Superior temporal gyrus (tissue), 1 donor: ENCODE data around the gene IL2RA.
A peak's percentile ranks its signal among the peaks of the same experiment; 100 is the strongest.
"Not testable (repeated sequence)": the region's sequence is repeated elsewhere in the genome, so short reads cannot be mapped to it uniquely, and the experiment has no call there.

ENCODE experiments used
- DNase-seq: peaks from one replicate; pipeline ENCODE4 v3.0.0-alpha.2; 2016; ENCODE audit errors: extremely low spot score

IL2RA gene

DNA sequence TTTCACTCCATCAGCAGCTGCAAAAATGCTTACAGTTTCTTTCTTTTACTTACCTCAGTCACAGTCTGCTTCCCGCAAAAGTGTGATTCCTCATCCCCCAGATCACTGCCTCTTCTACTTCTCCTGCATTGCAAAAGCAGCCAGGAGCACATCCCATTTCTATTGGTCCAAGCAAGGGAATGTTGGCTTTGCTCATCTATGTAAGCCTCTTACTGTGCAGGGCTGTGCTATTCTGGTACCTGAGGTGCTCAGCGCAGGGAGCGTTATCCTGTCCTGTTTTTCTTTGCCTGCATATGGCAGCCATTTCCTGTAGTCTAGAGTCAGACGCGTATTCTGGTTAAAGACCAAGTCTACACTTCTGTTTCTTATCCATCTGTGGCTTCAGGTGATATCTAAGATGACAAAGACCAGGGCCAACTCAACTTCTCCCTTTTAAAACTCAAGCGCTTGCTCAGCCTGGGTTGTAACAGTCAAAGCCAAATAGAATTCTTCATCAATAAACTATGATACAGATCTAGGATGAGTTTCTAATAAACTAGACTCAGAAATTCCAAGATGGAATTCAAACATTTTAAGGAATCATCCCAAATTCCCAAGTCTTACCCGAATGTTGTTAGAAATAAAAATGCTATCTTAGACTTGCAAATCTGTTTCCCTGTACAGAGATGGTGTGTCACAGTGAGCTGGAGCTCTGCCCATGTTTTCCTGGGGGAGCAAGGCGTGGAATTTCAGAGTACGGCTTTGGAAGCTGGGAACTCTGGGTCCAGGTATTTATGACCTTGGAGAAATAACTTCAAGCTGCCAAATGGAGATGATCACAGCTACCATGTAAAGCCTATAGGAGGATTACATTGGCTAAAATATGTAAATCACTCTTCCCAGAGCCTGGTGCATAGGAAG, 20.6 kb upstream of the IL2RA start:
- DNase-seq = peak; percentile 51

DNA sequence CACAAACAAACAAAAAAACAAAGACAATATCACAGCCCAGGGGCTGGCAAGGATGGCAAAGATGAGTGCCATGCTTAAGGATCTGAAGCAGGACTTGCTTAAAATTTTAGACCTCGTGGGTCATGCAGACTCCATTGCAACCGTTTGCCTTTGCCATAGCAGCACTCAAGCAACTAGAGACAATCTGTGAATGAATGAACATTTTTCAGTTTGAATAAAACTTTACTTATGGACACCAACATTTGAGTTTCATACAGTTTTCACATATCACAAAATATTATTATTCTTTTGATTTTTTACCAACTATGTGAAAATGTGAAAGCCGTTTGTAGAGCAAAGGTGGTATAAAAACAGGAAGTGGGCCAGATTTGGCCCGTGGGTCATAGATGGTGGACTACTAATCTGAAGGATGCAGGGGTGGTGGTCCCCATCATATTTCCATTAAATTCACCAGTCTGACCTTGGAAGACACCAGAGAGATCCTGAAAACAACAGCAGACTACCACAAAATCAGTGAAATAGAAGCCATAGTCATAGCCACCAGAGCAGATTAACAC, 18.3 kb upstream of the IL2RA start:
- no peak for DNase-seq

DNA sequence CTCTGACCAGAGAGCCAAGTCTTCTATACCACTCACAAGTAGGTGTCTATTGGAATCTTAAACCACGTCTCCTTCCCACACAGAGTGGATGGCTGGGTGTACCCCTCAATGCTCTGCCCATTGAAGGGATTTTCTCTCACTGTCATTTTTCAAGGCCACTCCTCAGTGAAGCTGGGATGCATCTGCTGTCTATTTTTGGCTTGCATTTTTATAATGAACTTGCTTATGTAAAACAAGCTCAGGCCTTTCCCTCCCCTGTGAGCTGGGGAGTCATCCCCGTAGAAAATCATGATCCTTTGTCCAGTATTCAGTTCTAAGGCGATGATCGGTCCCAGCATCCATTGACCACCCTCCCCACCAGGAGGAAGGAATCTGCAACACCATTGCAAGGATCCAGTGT, 16.9 kb upstream of the IL2RA start:
- DNase-seq = no peak

DNA sequence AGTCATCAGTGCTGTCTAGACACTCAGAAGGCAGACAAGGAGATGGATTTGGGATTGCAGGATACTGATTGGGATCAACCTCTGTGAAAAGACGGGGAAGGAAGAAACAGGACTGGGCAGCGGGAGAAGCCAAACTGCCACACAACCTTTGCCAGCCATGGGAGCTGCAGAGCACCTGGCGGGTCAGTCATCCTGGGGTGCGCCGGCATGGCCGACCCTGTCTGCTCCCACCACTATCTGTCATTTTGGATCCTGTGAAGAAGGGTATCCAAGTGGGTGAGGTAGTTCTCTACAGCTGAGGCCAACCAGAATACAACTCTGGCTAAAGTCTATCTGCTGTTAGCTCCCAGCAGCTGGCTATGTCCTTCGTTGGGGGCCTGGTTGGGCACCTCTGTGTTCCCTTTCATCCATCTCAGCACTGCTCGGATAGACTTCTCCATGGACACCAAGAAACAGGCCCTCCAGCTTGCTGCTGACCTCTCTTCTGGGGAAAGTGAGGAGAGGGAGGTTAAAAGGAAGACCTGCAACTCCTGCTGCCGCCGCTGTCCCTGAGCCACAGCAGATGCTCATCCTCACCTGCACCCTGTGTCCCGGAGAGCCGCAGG, 15.0 kb upstream of the IL2RA start:
- DNase-seq = no peak

DNA sequence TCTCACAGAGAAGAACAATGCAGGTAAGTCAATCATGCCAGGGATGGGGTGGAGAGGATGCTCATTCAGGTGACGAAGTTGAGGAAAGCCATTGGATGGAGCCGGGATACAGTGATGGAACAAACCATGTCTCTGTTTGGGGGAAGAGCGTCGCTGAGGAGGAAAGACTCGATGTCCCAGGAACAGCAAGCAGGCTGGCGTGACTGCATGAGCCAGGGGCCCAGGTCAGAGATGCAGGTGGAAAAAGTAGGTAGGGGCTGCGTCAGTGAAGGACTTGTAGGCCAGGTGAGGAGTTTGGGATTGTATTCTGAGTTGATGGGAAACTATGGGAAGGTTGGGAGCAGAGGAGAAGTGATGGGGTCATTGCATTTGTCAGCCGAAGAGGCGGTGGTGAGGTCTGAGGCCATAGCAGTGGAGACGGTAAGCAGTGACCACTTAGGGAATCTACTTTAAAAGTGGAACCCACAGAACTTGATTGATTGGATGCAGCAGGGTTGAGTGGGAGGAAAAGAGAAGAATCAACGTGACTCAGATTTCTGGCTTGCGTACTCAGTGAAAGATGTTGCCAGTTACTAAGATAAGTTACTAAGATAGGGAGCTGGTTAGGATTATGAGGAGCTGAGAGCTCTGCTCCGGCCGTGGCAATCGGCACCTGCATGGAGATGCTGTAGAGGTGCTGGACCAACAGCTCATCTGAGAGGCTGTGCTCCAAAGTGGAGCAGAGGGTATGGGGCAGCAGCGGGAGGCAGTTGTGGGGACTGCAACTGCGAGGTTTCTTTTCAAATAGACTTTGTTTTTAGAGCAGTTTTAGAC, 12.5 kb upstream of the IL2RA start:
- no peak for DNase-seq

DNA sequence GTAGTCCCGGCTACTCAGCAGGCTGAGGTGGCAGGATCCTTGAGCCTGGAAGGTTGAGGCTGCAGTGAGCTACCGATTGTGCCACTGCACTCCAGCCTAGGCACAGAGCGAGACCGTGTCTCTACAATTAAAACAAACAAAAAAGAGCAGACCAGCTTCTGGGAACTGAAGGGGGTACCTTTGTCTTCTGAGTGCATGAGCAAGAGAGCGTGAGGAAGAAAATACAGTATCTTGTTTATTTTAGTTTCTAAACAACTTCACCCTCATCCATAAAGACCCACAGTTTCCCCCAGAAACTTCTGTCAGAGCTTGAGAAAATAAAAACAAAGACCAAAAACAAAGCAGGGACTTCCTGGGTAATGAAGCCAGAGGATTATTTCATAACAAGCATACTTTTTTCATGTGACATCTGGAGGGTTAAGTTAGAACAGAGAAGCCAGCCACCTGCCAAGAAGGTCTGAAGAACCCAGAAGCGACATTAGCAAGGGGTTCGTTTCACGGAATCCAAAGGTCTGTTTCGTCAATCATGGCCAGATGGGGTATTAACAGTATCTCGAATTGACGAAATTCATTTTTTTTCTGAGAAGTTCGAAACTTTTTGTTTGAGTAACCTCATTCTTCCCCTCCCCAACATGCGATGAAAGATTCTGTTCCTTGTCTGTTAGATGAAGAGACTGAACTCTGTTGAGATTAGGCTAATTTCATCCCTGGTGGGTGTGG, 10.2 kb upstream of the IL2RA start:
- DNase-seq = no peak

DNA sequence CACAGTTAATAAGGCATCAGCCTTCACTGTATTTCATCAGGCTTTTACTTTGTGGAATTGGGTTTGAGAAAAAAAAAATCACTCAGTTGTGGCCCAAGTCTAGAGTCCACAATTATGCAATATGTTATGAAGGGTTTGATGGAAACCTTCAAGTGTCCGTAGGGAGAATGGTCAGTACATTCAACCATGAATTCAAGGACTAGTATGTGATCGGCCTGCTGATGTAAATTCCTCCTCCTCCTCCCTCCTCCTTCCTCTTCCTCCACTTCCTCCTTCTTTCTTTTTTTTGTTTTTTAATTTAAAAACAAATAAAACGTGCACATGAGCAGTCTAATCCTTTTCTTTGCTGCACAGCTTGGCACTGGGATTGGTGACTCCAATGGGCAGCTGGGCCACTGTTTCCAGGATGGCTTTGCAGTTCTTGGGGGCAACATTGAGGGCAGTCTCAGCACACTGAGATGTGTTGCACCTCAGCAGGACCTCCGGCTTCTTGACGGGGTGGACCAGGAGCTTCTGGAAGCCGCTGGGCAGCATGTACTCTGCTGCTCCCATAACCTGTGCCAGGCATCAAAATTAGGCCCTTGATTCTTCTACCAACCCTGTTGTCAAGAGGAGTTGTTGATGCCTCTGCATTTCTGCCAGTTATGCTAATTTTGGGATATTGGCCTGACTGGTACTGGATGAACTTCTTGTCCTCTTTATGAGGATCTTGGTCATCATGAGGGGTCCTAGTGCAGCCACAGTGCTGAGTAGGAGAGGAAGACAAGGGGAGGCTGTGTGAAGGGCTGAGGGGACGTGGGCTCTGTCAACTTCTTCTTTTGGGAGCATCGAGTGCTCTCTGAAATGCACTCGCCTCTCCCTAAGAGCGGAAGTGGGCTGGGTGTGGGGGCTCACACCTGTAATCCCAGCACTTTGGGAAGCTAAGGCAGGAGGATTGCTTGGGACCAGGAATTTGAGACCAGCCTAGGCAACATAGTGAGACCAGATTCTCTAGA, 9.3 kb upstream of the IL2RA start:
- no peak for DNase-seq

DNA sequence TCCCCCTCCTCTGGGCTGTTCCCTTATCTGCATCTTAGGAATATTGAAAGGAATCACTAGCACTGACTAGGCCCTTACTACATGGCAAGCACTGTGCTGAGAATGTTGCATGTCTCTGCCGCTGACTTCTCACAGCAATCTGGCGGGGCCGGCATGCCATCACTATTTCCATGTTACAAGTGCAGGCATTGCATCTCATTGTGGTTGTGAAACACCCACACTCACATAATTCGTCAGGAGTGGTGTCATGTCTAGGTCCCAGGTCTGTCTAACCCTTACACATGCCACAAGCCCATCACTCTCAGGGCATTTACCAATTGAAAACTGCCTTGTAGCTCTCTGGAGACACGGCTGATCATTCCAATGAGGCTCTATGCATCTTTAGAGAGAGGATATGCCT, 8.5 kb upstream of the IL2RA start:
- no peak for DNase-seq

DNA sequence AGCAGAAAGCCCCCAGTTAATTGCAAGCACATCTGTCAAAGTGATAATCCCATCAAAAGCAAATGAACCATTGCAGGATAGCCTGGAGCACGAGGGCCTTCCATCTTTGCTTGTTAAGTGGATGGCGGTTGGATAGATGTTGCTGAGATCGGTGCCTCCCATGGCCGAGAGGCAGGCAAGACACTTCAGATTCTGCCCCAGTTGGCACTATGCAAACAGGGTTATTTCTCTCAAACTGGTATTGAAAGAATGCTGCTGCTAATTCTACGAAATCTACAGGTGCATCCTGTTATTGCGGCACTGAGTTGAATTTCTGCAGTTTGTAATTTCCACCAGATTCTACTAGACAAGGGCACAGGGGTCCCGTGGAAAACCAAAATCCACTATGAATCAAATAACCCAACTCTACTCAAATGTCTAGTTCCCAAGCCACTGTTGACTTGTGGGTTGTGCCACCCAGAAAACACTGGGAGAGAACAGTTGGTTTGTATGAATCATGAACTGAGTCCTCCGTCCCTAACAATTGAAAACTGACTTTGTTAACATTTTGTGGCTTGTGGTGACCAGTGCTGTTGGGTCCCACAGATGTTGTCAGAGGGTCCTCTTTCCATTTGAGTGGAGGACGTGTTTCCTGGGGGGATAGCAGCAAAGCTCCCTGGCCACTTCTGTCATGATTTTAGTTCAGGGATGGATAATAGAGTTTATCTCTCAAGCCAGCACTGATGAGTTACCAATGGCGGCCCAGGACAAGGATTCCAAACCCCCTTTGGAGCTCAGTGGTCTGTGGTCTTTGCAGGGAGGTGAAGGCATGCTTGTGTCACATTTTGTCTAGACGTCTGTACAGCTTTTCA, 7.1 kb upstream of the IL2RA start:
- DNase-seq = no peak

DNA sequence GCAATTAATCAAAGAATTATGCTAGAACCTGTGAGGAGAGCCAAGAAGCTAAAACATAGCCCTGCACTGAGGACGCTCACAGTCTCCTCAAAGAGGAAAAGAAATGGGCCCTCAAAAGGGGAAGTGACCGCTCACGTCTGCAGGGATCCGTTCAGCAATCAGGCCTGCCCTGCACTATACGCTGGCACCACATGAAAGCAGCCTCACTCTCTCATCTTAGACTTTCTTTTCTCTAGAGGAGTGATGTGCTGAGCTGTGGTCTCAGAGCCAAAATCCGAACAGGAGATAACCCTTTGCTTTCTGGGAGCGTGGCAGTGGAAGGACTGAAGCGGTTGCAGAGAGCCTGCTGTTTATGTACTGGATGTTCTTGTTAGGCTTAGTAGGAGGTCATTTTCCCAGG, 6.3 kb upstream of the IL2RA start:
- DNase-seq = no peak

DNA sequence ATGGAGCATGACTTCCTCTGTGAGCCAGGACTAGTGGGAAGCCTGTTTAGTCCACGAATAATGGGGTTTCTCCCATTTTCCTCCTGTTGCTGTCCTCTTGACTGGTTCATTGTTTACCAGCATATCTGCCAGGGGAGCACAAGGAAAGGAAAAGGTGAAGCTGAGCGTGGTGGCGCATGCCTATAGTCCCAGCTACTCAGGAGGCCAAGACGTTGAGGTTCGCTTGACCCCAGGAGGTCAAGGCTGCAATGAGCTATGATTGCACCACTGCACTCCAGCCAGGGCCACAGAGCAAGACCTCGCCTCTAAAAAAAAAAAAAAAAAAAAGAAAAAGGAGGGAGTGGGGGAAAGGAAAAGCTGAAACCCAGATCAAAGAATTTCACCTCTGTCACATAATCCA, 5.8 kb upstream of the IL2RA start:
- DNase-seq = no peak

DNA sequence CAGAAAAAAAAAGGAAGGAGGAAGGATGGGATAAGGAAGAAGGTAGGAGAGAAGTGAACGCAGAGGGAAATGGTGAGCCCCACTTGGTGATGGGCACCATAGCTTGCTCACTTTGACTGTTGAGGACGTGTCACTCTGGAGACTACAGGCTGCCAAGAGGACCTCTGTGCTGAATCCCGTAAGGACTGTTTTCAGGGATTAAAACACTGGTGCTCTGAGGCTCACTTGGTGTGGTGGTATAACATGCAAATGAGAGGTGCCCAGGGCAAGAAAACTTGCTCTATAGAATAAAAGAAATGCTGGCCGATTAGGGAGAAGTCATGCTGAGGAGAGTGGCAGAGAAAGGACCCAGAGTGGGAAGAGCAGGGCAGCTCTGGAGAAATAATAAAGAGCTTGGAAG, 5.3 kb upstream of the IL2RA start:
- no peak for DNase-seq

DNA sequence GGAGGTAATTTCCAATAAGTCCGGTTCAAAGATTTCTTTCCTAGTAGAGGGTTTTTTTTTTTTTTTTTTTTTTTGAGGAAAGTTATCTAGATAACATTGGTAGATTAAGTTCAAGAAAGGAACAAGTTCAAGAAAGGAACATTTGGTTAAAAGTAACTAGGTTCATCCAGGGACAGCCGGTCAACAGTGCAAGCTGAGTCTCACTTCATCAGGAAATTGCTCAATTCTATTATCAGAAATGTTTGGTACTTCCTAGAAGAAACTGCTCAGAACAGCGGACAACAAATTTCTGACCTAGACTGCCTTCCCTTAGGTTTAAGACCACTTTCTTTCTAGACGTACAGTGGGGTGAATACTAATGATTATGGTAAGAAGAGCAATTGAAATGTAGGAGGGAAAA, 3.7 kb upstream of the IL2RA start:
- no peak for DNase-seq

DNA sequence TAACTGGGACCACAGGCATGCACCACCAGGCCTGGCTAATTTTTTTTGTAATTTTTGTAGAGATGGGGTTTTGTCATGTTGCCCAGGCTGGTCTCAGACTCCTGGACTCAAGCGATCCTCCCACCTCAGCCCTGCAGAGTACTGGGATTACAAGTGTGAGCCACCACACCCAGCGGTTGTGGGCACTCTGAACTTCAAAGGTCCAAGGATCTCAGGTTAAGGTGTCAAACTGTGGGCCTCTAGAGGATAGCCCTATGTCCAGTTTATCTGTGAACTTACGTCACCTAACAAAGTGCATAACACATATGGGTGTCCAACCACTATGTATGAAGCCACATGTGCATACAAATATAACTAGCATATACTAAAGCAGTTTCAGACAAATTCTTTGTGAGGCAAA, 3.2 kb upstream of the IL2RA start:
- DNase-seq = no peak

DNA sequence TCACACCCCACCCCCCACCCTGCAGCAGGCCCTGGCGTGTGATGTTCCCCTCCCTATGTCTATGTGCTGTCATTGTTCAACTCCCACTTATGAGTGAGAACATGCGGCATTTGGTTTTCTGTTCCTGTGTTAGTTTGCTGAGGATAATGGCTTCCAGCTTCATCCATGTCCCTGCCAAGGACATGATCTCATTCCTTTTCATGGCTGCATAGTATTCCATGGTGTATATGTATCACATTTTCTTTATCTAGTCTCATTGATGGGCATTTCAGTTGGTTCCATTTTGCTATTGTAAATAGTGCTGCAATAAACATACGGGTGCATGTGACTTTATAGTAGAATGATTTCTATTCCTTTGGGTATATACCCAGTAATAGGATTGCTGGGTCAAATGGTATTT, 2.6 kb upstream of the IL2RA start:
- not testable (repeated sequence) for DNase-seq

DNA sequence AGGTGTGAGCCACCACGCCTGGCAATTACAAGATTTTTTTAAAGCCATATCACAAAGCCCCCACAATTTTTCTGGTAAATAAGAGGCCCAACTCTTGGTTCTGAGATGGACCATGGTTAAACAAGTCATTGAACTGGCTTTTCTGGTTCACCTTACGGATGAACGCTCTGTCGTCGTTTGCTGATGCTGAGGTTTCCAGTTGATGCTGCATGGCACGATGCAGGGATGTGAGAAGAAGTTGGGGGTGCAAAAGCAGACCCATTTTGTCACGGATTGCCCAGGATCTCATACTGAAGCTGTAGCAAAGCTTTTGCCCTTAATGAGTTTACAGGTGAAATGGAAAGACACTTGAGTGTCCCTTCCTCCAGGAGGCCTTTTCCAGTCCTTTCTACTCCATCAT, 2.0 kb upstream of the IL2RA start:
- no peak for DNase-seq

DNA sequence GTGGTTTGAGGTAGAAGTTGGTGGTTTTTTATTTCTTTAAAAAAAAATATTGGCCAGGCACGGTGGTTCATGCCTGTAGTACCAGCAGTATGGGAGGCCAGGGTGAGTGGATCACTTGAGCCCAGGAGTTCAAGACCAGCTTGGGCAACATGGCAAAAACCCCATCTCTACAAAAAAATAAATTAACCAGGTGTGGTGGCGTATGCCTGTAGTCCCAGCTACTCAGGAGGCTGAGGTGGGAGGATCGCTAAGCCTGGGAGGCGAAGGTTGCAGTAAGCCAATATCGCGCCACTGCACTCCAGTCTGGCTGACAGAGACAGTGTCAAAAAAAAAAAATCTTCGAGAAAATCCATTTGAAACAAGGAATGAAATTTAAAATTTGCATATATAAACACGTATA, 1.1 kb downstream of the IL2RA start:
- DNase-seq = no peak

DNA sequence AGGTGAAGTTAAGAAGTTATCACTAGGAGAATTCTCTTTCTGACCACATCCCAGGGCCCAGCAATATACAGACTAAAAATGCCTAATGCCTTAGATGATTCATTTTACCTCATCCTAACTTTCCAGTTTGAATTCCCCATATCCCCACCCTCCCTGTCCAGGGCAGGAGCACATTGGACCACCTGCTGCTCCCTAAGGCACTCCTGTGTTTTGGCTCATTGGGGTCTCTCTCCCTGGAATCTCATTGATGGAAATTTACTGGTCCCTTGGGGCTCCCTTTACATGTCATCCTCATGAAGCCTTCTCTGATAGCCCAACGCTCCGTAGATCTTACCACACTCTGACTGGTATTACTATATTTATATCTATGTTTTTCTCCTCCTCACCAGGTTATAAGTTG, 2.7 kb downstream of the IL2RA start:
- DNase-seq = no peak

DNA sequence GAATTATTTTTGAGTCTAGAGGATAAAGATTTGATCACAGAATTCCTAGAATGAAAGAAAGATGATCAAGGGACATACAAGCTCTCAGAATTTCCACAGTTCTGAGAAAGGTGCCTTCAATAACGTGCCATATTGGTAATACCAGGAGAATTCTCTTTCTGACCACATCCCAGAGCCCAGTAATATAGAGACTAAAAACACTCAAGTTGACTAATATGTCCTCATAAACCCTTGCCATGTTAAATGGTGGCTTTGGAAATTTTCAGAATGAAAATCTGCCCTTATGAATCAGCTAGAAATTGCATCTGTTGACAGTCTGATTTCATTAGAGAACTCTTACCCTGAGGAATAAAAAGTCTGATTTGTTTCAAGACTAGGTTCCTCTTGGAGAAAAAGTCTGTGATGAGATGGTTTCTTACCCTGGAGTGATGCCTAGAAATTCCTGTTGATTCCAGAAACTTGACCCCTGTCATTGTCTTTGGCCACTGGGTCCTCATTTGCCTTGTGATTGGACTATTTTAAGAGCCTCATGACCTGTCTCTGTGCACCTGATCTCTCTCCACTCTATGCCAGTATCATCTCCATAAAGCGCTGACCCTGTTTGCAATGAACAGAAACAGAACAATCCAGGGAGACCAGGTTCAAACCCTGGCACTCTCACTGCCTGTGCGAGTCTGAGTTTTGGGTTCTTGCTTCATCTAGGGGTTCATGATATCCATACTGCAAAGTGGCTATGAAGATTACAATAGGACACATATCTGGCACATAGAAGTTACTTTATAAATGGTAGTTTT, 3.3 kb downstream of the IL2RA start:
- no peak for DNase-seq
